Liver (tissue), 9 donors: Measurements from ENCODE around the gene DPYD. TPM values are rescaled to one million over a fixed set of nuclear protein-coding genes. Genes with fewer than 3 reads are reported as not detected.

ENCODE experiments used
- DNase-seq: peaks from one replicate; pipeline ENCODE4 v3.0.0-alpha.2; 2017; ENCODE audit warnings: low spot score
- H3K27ac ChIP-seq, 2 donors: one replicate each; pipeline ENCODE4 v1.7.0; 2013; ENCODE audit warnings: inconsistent platforms in 2 of 2, low read length in 2 of 2, control low read depth in 1 of 2, low read depth in 1 of 2, mild to moderate bottlenecking in 1 of 2
- H3K27me3 ChIP-seq, 4 donors: one replicate each; pipeline versions ENCODE4 v1.6.1 to v1.7.0; 2013; ENCODE audit warnings: low read length in 3 of 4, inconsistent platforms in 1 of 4, mild to moderate bottlenecking in 1 of 4, moderate library complexity in 1 of 4; ENCODE audit not compliant: control insufficient read depth in 4 of 4, insufficient read depth in 4 of 4
- H3K36me3 ChIP-seq, 4 donors: one replicate each; pipeline versions ENCODE4 v1.6.1 to v1.7.0; 2013; ENCODE audit warnings: low read length in 3 of 4, mild to moderate bottlenecking in 3 of 4, low read depth in 1 of 4, moderate library complexity in 1 of 4; ENCODE audit not compliant: control insufficient read depth in 4 of 4, insufficient read depth in 3 of 4
- H3K4me1 ChIP-seq, 4 donors: one replicate each; pipeline versions ENCODE4 v1.6.1 to v1.7.0; 2013; ENCODE audit warnings: low read length in 3 of 4, mild to moderate bottlenecking in 3 of 4, moderate library complexity in 1 of 4; ENCODE audit not compliant: control insufficient read depth in 4 of 4, insufficient read depth in 4 of 4
- H3K4me3 ChIP-seq, 3 donors: one replicate each; pipeline versions ENCODE4 v1.6.1 to v1.7.0; 2013; ENCODE audit warnings: low read length in 3 of 3, control low read depth in 1 of 3, low read depth in 1 of 3, mild to moderate bottlenecking in 1 of 3
- H3K9ac ChIP-seq, 2 donors: one replicate each; pipeline ENCODE4 v1.7.0; 2013; ENCODE audit warnings: low read length in 2 of 2, mild to moderate bottlenecking in 2 of 2, moderate library complexity in 2 of 2, control low read depth in 1 of 2, low read depth in 1 of 2
- H3K9me3 ChIP-seq, 4 donors: one replicate each; pipeline versions ENCODE4 v1.6.1 to v1.7.0; 2013; ENCODE audit warnings: low read length in 3 of 4; ENCODE audit not compliant: control insufficient read depth in 4 of 4
- ATF3 ChIP-seq: IDR thresholded peaks from 2 replicates; pipeline ENCODE4 v1.6.1; 2016; ENCODE audit warnings: antibody characterized with exemption
- CTCF ChIP-seq: fragments of 150-350 bp; IDR thresholded peaks from 2 replicates; pipeline ENCODE4 v1.5.1; 2017; ENCODE audit warnings: improper control_type of control experiment, low read depth, low read length; ENCODE audit not compliant: missing input control
- EGR1 ChIP-seq, 2 donors: IDR thresholded peaks; 2 replicates each; pipeline ENCODE4 v1.6.1; 2016 to 2018; ENCODE audit warnings: antibody characterized with exemption in 2 of 2, low read depth in 2 of 2
- FOXA1 ChIP-seq: IDR thresholded peaks from 2 replicates; pipeline ENCODE4 v1.6.1; 2016; ENCODE audit warnings: antibody characterized with exemption
- FOXA2 ChIP-seq: IDR thresholded peaks from 2 replicates; pipeline ENCODE4 v1.6.1; 2016; ENCODE audit warnings: antibody characterized with exemption
- GABPA ChIP-seq, 2 donors: IDR thresholded peaks in 1 of 2; conservative IDR thresholded peaks in 1 of 2; 2 replicates each; pipeline ENCODE4 v1.6.1; 2016; ENCODE audit warnings: antibody characterized with exemption in 2 of 2, mild to moderate bottlenecking in 1 of 2, moderate library complexity in 1 of 2
- HNF4A ChIP-seq, 2 donors: conservative IDR thresholded peaks; 2 replicates each; pipeline ENCODE4 v1.6.1; 2016; ENCODE audit warnings: antibody characterized with exemption in 2 of 2, mild to moderate bottlenecking in 2 of 2
- HNF4G ChIP-seq: IDR thresholded peaks from 2 replicates; pipeline ENCODE4 v1.6.1; 2016; ENCODE audit warnings: antibody characterized with exemption
- JUND ChIP-seq, 2 donors: IDR thresholded peaks; 2 replicates each; pipeline ENCODE4 v1.6.1; 2016; ENCODE audit warnings: antibody characterized with exemption in 2 of 2
- MAX ChIP-seq: IDR thresholded peaks from 2 replicates; pipeline ENCODE4 v1.6.1; 2016; ENCODE audit warnings: antibody characterized with exemption
- NR2F2 ChIP-seq: IDR thresholded peaks from 2 replicates; pipeline ENCODE4 v1.6.1; 2016; ENCODE audit warnings: antibody characterized with exemption
- RAD21 ChIP-seq, 2 donors: IDR thresholded peaks; 2 replicates each; pipeline ENCODE4 v1.6.1; 2016; ENCODE audit warnings: antibody characterized with exemption in 2 of 2, mild to moderate bottlenecking in 2 of 2
- REST ChIP-seq: IDR thresholded peaks from 2 replicates; pipeline ENCODE4 v1.6.1; 2016; ENCODE audit warnings: antibody characterized with exemption, mild to moderate bottlenecking
- RXRA ChIP-seq, 2 donors: IDR thresholded peaks; 2 replicates each; pipeline ENCODE4 v1.6.1; 2017 to 2018; ENCODE audit warnings: antibody characterized with exemption in 2 of 2, mild to moderate bottlenecking in 1 of 2
- SP1 ChIP-seq: IDR thresholded peaks from 2 replicates; pipeline ENCODE4 v1.6.1; 2018; ENCODE audit warnings: antibody characterized with exemption, mild to moderate bottlenecking
- TAF1 ChIP-seq: conservative IDR thresholded peaks from 2 replicates; pipeline ENCODE4 v1.6.1; 2016; ENCODE audit warnings: antibody characterized with exemption, mild to moderate bottlenecking
- YY1 ChIP-seq: IDR thresholded peaks from 2 replicates; pipeline ENCODE4 v1.6.1; 2016; ENCODE audit warnings: antibody characterized with exemption, mild to moderate bottlenecking
- ZBTB33 ChIP-seq: IDR thresholded peaks from 2 replicates; pipeline ENCODE4 v1.6.1; 2016; ENCODE audit warnings: antibody characterized with exemption
- WGBS: extraction: QIAGEN DNeasy Blood & Tissue Kit; methylation state at CpG from one replicate; pipeline ENCODE4 v1.1.7; 2013; 5-methylcytosine and 5-hydroxymethylcytosine counted together
- polyA plus RNA-seq, 2 donors: library from polyadenylated mRNA; stranded (reverse) in 1 of 2; unstranded in 1 of 2; fragments of 200-250 nt in 1 of 2; fragments of >200 nt in 1 of 2; fragmentation: Nextera tagmentation in 1 of 2; extraction: Ambion mirVana in 1 of 2; gene quantifications; one replicate each; pipeline versions ENCODE4 v1.2.1 to v1.2.3, GENCODE V29; 2013 to 2015
- total RNA-seq, 2 donors: library from RNA; depleted of rRNA; stranded (reverse); fragments of >200 nt; gene quantifications; one replicate each; pipeline ENCODE4 v1.2.3, GENCODE V29; 2014
- donor health status: healthy.
- donor health status: healthy.
- donor health status: healthy.
- donor health status: healthy.
- donor health status: healthy.

The DPYD gene
- total and polyA plus RNA-seq, 4 donors = 16.2 to 142 (median 47.0) TPM

- Histone ChIP-seq H3K27ac (no peak overlapping the region), H3K27me3 (no peaks in the 10 kb centered on the region), H3K4me3 (no peak overlapping the region), H3K36me3 (peaks cover 0 to 7% (median 0%) of the 10 kb centered on the region in 4 donors), H3K9ac (no peak overlapping the region), H3K9me3 (no peaks in the 10 kb centered on the region), H3K4me1 (no peaks in the 10 kb centered on the region)
- TF ChIP-seq RXRA (IDR thresholded peaks at IDR 0.05) = no peak
- no peak for TF ChIP-seq HNF4G
- TF ChIP-seq EGR1 (IDR thresholded peaks at IDR 0.05; ENCODE audit: low read depth in 2 of 2) = no peak
- no peak for TF ChIP-seq ZBTB33
- TF ChIP-seq SP1 = no peak
- TF ChIP-seq JUND (IDR thresholded peaks at IDR 0.05) = no peak
- no peak for TF ChIP-seq ATF3
- TF ChIP-seq FOXA1 = no peak
- TF ChIP-seq REST = no peak
- TF ChIP-seq HNF4A (conservative IDR thresholded peaks at IDR 0.05) = no peak
- TF ChIP-seq RAD21 (IDR thresholded peaks at IDR 0.05) = no peak
- no peak for TF ChIP-seq NR2F2
- TF ChIP-seq MAX = no peak
- TF ChIP-seq FOXA2 = no peak
- TF ChIP-seq GABPA (IDR thresholded peaks at IDR 0.05 in 1 of 2, conservative IDR thresholded peaks at IDR 0.05 in 1 of 2) = no peak
- no peak for TF ChIP-seq TAF1
- TF ChIP-seq CTCF = no peak
- TF ChIP-seq YY1 = no peak
- 90% methylated on average over 6 of the region's 6 CpGs for WGBS
- no peak for DNase-seq
These were observed 775.4 kb downstream of the DPYD start for GRCh38 chr1:97145321-97145956.
